ENCODE measurements around the gene NFIC. TPM values are rescaled to one million over a fixed set of nuclear protein-coding genes. Genes with fewer than 3 reads are reported as not detected.

NFIC gene
- polyA plus RNA-seq, 2 of the 4 experiments (the other 2 are of a cell fraction) = 2.6 to 34.9 TPM

GRCh38 chr19:3510727-3511126 lies 144.3 kb downstream of the NFIC start:
- H3K27ac ChIP-seq = no peak overlapping the region
- no peak for ATAC-seq
- CTCF ChIA-PET = interaction anchor here (0.6 kb wide), 1 partner anchor 42 kb away, joined by 3 read pairs; no protein-coding TSS in a partner anchor
- TF ChIP-seq ZNF302 (CRISPR knock-in tag; IDR thresholded peaks at IDR 0.05) = no peak
- no peak for TF ChIP-seq EHF (CRISPR knock-in tag; IDR thresholded peaks at IDR 0.05)
- no peak for TF ChIP-seq ESRRA (IDR thresholded peaks at IDR 0.05; ENCODE audit: borderline replicate concordance, low read length)
- no peak for TF ChIP-seq HOXB5 (CRISPR knock-in tag; IDR thresholded peaks at IDR 0.05)
- TF ChIP-seq SMC3 (IDR thresholded peaks at IDR 0.05) = no peak
- TF ChIP-seq EHMT2 (IDR thresholded peaks at IDR 0.05; ENCODE audit: low read depth) = no peak
- TF ChIP-seq PHF8 (IDR thresholded peaks at IDR 0.05; ENCODE audit: borderline replicate concordance, low read depth) = no peak
- TF ChIP-seq E2F6 (IDR thresholded peaks at IDR 0.05; ENCODE audit: borderline replicate concordance, low read depth) = no peak
- no peak for TF ChIP-seq SREBF2 (IDR thresholded peaks at IDR 0.05)
- no peak for TF ChIP-seq FOXS1 (CRISPR knock-in tag; IDR thresholded peaks at IDR 0.05)
- TF ChIP-seq CTCF (IDR thresholded peaks at IDR 0.05) = no peak
- POLR2A ChIA-PET = no interaction called here
- WGBS (ENCODE audit: missing lambda C conversion rate) = 94% methylated on average over 12 of the region's 22 CpGs
- FAIRE-seq = no peak
- H3K4me1 ChIP-seq = peaks cover 21% of the 10 kb centered on the region
- H3K9me3 ChIP-seq = no peaks in the 10 kb centered on the region
- H3K4me2 ChIP-seq = no peak overlapping the region
- no peak overlapping the region for H3K4me3 ChIP-seq
- DNase-seq (ENCODE audit: low read depth in 1 of 2, low spot score in 1 of 2) = no peak

- ChIA-PET CTCF (interaction anchor here (0.7 to 1.9 kb wide), 2 partner anchors 8 to 34 kb away, joined by 3 to 10 read pairs; no protein-coding TSS in a partner anchor), POLR2A (no interaction called here)
- Histone ChIP-seq H3K4me2 (no peak overlapping the region), H3K4me3 (no peak overlapping the region), H3K4me1 (peaks cover 24% of the 10 kb centered on the region), H3K9me3 (no peaks in the 10 kb centered on the region), H3K27ac (no peak overlapping the region)
- ATAC-seq (no peak), FAIRE-seq (no peak), DNase-seq (ENCODE audit: low read depth in 1 of 2, low spot score in 1 of 2) (no peak)
- TF ChIP-seq CBX2 (IDR thresholded peaks at IDR 0.05; ENCODE audit: borderline replicate concordance, low read depth) (no peak), MAZ (IDR thresholded peaks at IDR 0.05; ENCODE audit: borderline replicate concordance, low read depth, low read length) (no peak), SMC3 (IDR thresholded peaks at IDR 0.05) (no peak), NPAS2 (CRISPR knock-in tag; IDR thresholded peaks at IDR 0.05; ENCODE audit: borderline replicate concordance) (no peak), FOXS1 (CRISPR knock-in tag; IDR thresholded peaks at IDR 0.05) (no peak), ZNF302 (CRISPR knock-in tag; IDR thresholded peaks at IDR 0.05) (no peak)
- WGBS (ENCODE audit: missing lambda C conversion rate) = 90% methylated on average over 22 of the region's 26 CpGs
Observed at GRCh38 chr19:3511506-3512251, 145.3 kb downstream of the NFIC start.

- POLR2A ChIA-PET = no interaction called here
- WGBS (ENCODE audit: missing lambda C conversion rate) = 90% methylated on average over 16 of the region's 17 CpGs
- H3K9me3 ChIP-seq = no peaks in the 10 kb centered on the region
- H3K27ac ChIP-seq = no peak overlapping the region
- H3K4me2 ChIP-seq = no peak overlapping the region
- DNase-seq (ENCODE audit: low read depth in 1 of 2, low spot score in 1 of 2) (no peak), FAIRE-seq (no peak), ATAC-seq (no peak)
- CTCF ChIA-PET = interaction anchor here (0.5 to 1.9 kb wide), 5 partner anchors 9 to 628 kb away, joined by 3 to 10 read pairs (median 3); no protein-coding TSS in a partner anchor
- no peak overlapping the region for H3K4me3 ChIP-seq
- peaks cover 29% of the 10 kb centered on the region for H3K4me1 ChIP-seq
- TF ChIP-seq MAFK (IDR thresholded peaks at IDR 0.05; ENCODE audit: partially characterized antibody) (no peak), CTCF (IDR thresholded peaks at IDR 0.05) (no peak), POLR2AphosphoS2 (conservative IDR thresholded peaks at IDR 0.05; ENCODE audit: low read length) (no peak), RNF2 (IDR thresholded peaks at IDR 0.05; ENCODE audit: borderline replicate concordance, low read depth) (no peak), EHF (CRISPR knock-in tag; IDR thresholded peaks at IDR 0.05) (no peak), CHD4 (IDR thresholded peaks at IDR 0.05; ENCODE audit: borderline replicate concordance) (no peak), PHF8 (IDR thresholded peaks at IDR 0.05; ENCODE audit: borderline replicate concordance, low read depth) (no peak), BHLHE40 (IDR thresholded peaks at IDR 0.05; ENCODE audit: low read depth, low read length) (no peak), BCL3 (IDR thresholded peaks at IDR 0.05) (no peak), TP53 (CRISPR knock-in tag; IDR thresholded peaks at IDR 0.05) (no peak), RCOR1 (IDR thresholded peaks at IDR 0.05; ENCODE audit: low read depth, low read length) (no peak), NPAS2 (CRISPR knock-in tag; IDR thresholded peaks at IDR 0.05; ENCODE audit: borderline replicate concordance) (no peak), FOXS1 (CRISPR knock-in tag; IDR thresholded peaks at IDR 0.05) (no peak), MAZ (IDR thresholded peaks at IDR 0.05; ENCODE audit: borderline replicate concordance, low read depth, low read length) (no peak), HES2 (IDR thresholded peaks at IDR 0.05) (no peak), CBX8 (IDR thresholded peaks at IDR 0.05) (no peak), HOXB13 (CRISPR knock-in tag; IDR thresholded peaks at IDR 0.05; ENCODE audit: low read depth) (no peak)
Observed at GRCh38 chr19:3512562-3513228, 146.3 kb downstream of the NFIC start.

All from A549 (cell line).